HL-60 (cell line): ENCODE data around the gene CCNB1IP1.
"Not testable (repeated sequence)": the region's sequence is repeated elsewhere in the genome, so short reads cannot be mapped to it uniquely, and the experiment has no call there.

Experiments used
- DNase-seq, 2 experiments: peaks; one replicate each; pipeline ENCODE4 v3.0.0-alpha.2; 2010 to 2020; ENCODE audit warnings: low read depth in 1 of 2, low spot score in 1 of 2
- H3K27ac ChIP-seq: fragments of 250-450 bp; sonication (Bioruptor Pico); replicated peaks from 2 replicates; pipeline ENCODE4 v1.5.1; 2020; ENCODE audit warnings: mild to moderate bottlenecking, moderate library complexity
- H3K27me3 ChIP-seq: fragments of 250-450 bp; sonication (Bioruptor Pico); 2 replicates; pipeline ENCODE4 v1.5.1; 2021; ENCODE audit warnings: mild to moderate bottlenecking, moderate library complexity; ENCODE audit not compliant: insufficient read depth, poor library complexity, severe bottlenecking
- H3K4me3 ChIP-seq: replicated peaks from 2 replicates; pipeline ENCODE4 v1.5.1; 2011; ENCODE audit warnings: mild to moderate bottlenecking, control low read depth, low read length; ENCODE audit not compliant: insufficient read depth
- CTCF ChIP-seq: IDR thresholded peaks from one replicate; pipeline ENCODE4 v1.5.1; 2011; ENCODE audit warnings: low read length, control low read depth, inconsistent platforms; ENCODE audit not compliant: insufficient read depth
- GABPA ChIP-seq: IDR thresholded peaks from 2 replicates; pipeline ENCODE4 v1.6.1; 2012; ENCODE audit warnings: low read depth
- POLR2AphosphoS5 ChIP-seq: IDR thresholded peaks from 2 replicates; pipeline ENCODE4 v1.6.1; 2012; ENCODE audit warnings: low read depth
- SPI1 ChIP-seq: IDR thresholded peaks from 2 replicates; pipeline ENCODE4 v1.6.1; 2012; ENCODE audit warnings: low read depth, mild to moderate bottlenecking, borderline replicate concordance
- TF ChIP-seq, protein P1 (sequence below): IDR thresholded peaks from 2 replicates; pipeline ENCODE4 v1.6.1; 2012; ENCODE audit warnings: low read depth; ENCODE audit not compliant: insufficient replicate concordance

CCNB1IP1 gene

DNA sequence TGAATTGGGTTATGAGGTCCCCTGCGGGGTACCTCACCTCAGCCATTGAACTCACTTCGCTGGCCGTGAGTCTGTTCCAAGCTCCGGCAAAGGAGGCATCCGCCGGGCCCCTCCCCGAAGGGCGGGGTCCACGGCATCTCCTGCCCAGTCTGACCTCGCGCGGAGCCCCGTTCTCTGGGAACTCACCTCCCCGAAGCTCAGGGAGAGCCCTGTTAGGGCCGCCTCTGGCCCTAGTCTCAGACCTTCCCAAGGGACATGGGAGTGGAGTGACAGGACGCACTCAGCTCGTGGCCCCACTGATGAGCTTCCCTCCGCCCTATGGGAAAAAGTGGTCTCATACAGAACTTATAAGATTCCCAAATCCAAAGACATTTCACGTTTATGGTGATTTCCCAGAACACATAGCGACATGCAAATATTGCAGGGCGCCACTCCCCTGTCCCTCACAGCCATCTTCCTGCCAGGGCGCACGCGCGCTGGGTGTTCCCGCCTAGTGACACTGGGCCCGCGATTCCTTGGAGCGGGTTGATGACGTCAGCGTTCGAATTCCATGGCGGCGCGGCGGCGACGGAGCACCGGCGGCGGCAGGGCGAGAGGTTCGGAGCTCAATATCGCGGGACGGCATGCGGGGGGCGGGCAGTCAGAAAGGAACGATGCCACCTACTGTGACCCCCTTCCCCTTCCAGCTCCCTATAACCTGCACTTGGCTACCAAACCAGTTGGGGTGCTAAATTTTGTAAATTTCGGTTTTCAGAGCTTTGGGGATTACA lies 10.2 kb upstream of the CCNB1IP1 start, which contains the start of gene PARP2:
Gene PARP2, plus strand, starts transcription at position 544 of the 770 bp plus-strand sequence. Its CDS starts 7 bp downstream, at position 551.
- Histone ChIP-seq H3K27ac (peak within 1 kb of the TSS; percentile 69), H3K27me3 (no peaks in the 10 kb centered on the region), H3K4me3 (peak within 1 kb of the TSS; percentile 61)
- TF ChIP-seq, protein P1, sequence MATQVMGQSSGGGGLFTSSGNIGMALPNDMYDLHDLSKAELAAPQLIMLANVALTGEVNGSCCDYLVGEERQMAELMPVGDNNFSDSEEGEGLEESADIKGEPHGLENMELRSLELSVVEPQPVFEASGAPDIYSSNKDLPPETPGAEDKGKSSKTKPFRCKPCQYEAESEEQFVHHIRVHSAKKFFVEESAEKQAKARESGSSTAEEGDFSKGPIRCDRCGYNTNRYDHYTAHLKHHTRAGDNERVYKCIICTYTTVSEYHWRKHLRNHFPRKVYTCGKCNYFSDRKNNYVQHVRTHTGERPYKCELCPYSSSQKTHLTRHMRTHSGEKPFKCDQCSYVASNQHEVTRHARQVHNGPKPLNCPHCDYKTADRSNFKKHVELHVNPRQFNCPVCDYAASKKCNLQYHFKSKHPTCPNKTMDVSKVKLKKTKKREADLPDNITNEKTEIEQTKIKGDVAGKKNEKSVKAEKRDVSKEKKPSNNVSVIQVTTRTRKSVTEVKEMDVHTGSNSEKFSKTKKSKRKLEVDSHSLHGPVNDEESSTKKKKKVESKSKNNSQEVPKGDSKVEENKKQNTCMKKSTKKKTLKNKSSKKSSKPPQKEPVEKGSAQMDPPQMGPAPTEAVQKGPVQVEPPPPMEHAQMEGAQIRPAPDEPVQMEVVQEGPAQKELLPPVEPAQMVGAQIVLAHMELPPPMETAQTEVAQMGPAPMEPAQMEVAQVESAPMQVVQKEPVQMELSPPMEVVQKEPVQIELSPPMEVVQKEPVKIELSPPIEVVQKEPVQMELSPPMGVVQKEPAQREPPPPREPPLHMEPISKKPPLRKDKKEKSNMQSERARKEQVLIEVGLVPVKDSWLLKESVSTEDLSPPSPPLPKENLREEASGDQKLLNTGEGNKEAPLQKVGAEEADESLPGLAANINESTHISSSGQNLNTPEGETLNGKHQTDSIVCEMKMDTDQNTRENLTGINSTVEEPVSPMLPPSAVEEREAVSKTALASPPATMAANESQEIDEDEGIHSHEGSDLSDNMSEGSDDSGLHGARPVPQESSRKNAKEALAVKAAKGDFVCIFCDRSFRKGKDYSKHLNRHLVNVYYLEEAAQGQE: peak; percentile 34
- TF ChIP-seq SPI1 (no peak), POLR2AphosphoS5 (peak; percentile 96), CTCF (no peak)
- peak; percentile 98 to 99 for DNase-seq

DNA sequence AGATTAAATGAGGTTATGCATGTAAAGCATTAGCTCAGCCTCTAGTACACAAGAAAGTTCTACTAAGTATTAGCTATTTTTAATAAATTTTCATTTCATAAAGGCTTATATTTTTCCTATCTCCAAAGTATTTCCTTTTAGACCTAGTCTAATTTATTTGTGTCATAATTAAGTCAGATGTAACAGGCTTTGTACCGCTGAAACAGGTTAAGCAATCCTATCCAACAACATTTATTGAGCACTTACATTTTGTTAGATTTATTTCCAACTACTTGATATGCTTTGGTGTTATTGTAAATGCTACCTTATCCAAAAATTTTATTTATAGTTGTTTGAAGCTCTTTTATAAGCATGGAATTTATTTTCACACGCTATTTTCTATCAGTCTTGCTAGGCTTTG lies 8.6 kb upstream of the CCNB1IP1 start:
- peak overlapping the region; percentile 61 for H3K4me3 ChIP-seq
- no peak for TF ChIP-seq GABPA
- TF ChIP-seq, protein P1: no peak
- TF ChIP-seq POLR2AphosphoS5: no peak
- TF ChIP-seq CTCF: no peak
- no peak for TF ChIP-seq SPI1
- peak overlapping the region; percentile 69 for H3K27ac ChIP-seq
- no peaks in the 10 kb centered on the region for H3K27me3 ChIP-seq
- DNase-seq: no peak

DNA sequence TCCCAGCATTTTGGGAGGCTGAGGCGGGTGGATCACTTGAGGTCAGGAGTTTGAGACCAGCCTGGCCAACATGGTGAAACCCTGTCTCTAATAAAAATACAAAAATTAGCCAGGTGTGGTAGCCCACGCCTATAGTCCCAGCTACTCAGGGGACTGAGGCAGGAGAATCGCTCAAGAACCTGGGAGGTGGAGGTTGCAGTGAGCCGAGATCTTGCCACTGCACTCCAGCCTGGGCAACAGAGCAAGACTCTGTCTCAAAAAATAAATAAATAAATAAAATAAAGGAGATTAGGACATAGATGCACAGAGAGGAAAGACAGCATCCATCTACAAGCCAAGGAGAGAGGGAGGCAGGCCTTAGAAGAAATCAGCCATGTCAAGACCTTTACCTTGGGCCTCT lies 8.0 kb upstream of the CCNB1IP1 start:
- H3K4me3 ChIP-seq, DNase-seq, H3K27me3 ChIP-seq, H3K27ac ChIP-seq: not testable (repeated sequence)

DNA sequence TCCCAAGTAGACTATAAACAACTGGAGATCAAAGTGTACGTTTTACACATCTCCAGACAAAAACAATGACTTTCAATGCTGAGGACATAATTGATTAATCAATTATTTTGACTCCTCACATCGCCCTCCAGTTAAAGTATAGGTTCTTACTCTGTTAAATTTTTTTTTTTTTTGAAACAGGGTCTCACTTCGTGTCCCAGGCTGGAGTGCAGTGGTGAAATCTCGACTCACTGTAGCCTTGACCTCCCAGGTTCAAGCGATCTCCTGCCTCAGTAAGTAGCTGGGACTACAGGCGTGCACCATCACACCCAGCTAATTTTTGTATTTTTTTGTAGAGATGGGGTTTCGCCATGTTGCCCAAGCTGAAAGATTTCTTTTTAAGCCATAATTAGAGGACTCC lies 938 bp upstream of the CCNB1IP1 start:
- Histone ChIP-seq H3K4me3 (no peak overlapping the region), H3K27me3 (no peaks in the 10 kb centered on the region), H3K27ac (no peak overlapping the region)
- DNase-seq: no peak
- TF ChIP-seq GABPA (no peak), CTCF (no peak), POLR2AphosphoS5 (no peak), SPI1 (no peak)
- TF ChIP-seq, protein P1: no peak
